Measurements from ENCODE around the gene PLEKHA6. TPM values are rescaled to one million over a fixed set of nuclear protein-coding genes. Genes with fewer than 3 reads are reported as not detected.

PLEKHA6 gene
- total and polyA plus RNA-seq, 2 donors (not counting 1 experiment from before 2014, with no cell fraction given) = 0.31 to 0.47 TPM

GRCh38 chr1:204213668-204214662, 145.8 kb downstream of the PLEKHA6 start, which contains the start of gene GOLT1A:
Gene GOLT1A, minus strand, starts transcription at chr1:204213988. Its CDS starts 82 bp downstream, at chr1:204213906.
- H2AFZ ChIP-seq (ENCODE audit: insufficient read depth, low read depth, low read length, poor library complexity, severe bottlenecking) = peak within 1 kb of the TSS; percentile 60
- ChIA-PET CTCF (interaction anchor here (1.0 to 1.3 kb wide), 2 partner anchors 94 to 185 kb away, joined by 3 to 4 read pairs; no protein-coding TSS in a partner anchor), POLR2A (no interaction called here)
- no peak within 1 kb of the TSS for H3K27ac Mint-ChIP-seq
- peak within 1 kb of the TSS in 3 of 5 experiments; percentile 25 to 50 (median 34) for H3K4me3 ChIP-seq (ENCODE audit: control extremely low read depth in 1 of 5, extremely low read depth in 1 of 5, insufficient read depth in 1 of 5, low read depth in 2 of 5, low read length in 4 of 5)
- peak within 1 kb of the TSS; percentile 36 for H3K9ac ChIP-seq (ENCODE audit: low read length)
- DNase-seq (peak; percentile 54), ATAC-seq (ENCODE audit: low read depth) (peak; percentile 57)
- H3K4me1 ChIP-seq (ENCODE audit: control insufficient read depth in 2 of 2, insufficient read depth in 2 of 2, low read length in 2 of 2) = peaks cover 12 to 15% of the 10 kb centered on the region in 2 donors
- intact Hi-C loops (cut with micrococcal nuclease) = no loop called here
- no peaks in the 10 kb centered on the region for H3K79me2 ChIP-seq (ENCODE audit: control insufficient read depth, insufficient read depth, low read length)
- H3K36me3 ChIP-seq (replicated peaks in 1 of 2; ENCODE audit: control extremely low read depth in 1 of 2, control insufficient read depth in 1 of 2, extremely low read depth in 1 of 2, insufficient read depth in 2 of 2, low read length in 1 of 2) = no peaks in the 10 kb centered on the region
- peak within 1 kb of the TSS; percentile 70 for H3K4me2 ChIP-seq (replicated peaks; ENCODE audit: low read depth, low read length, poor library complexity, severe bottlenecking)
- H3K9me3 Mint-ChIP-seq (ENCODE audit: insufficient read depth) = peaks cover 3% of the 10 kb centered on the region
- H3K4me3 Mint-ChIP-seq = peak within 1 kb of the TSS; percentile 75
- peaks cover 4% of the 10 kb centered on the region for H3K27me3 Mint-ChIP-seq
- TF ChIP-seq EZH2 (IDR thresholded peaks at IDR 0.05; ENCODE audit: borderline replicate concordance, insufficient read depth, low read depth, low read length, poor library complexity, severe bottlenecking) (no peak), CTCF (IDR thresholded peaks at IDR 0.05) (no peak)
- H3K27me3 ChIP-seq (replicated peaks in 1 of 4; ENCODE audit: control extremely low read depth in 1 of 4, control insufficient read depth in 3 of 4, insufficient read depth in 4 of 4, low read length in 3 of 4) = peaks cover 0 to 17% (median 7%) of the 10 kb centered on the region in 4 experiments
- H3K4me1 Mint-ChIP-seq = peaks cover 7% of the 10 kb centered on the region
- H4K20me1 ChIP-seq (ENCODE audit: control insufficient read depth, insufficient read depth, low read length, poor library complexity, severe bottlenecking) = no peaks in the 10 kb centered on the region
- H3K9me3 ChIP-seq (ENCODE audit: control extremely low read depth in 1 of 3, control insufficient read depth in 2 of 3, insufficient read depth in 1 of 3, low read length in 2 of 3) = peaks cover 0 to 10% (median 0%) of the 10 kb centered on the region in 3 donors
- 19% methylated on average over 41 of the region's 41 CpGs for WGBS (ENCODE audit: insufficient coverage)
- no peak within 1 kb of the TSS for H3K27ac ChIP-seq (ENCODE audit: low read length in 2 of 2)
